ENCODE results near the gene TNS4. TPM values are rescaled to one million over a fixed set of nuclear protein-coding genes. Genes with fewer than 3 reads are reported as not detected.

The TNS4 gene
- total and polyA plus RNA-seq, 9 of the 15 experiments (the other 6 are each of a cell fraction or from before 2014, with no cell fraction given), result 0.04 to 0.73 (median 0.24) TPM; not detected in 1

DNA sequence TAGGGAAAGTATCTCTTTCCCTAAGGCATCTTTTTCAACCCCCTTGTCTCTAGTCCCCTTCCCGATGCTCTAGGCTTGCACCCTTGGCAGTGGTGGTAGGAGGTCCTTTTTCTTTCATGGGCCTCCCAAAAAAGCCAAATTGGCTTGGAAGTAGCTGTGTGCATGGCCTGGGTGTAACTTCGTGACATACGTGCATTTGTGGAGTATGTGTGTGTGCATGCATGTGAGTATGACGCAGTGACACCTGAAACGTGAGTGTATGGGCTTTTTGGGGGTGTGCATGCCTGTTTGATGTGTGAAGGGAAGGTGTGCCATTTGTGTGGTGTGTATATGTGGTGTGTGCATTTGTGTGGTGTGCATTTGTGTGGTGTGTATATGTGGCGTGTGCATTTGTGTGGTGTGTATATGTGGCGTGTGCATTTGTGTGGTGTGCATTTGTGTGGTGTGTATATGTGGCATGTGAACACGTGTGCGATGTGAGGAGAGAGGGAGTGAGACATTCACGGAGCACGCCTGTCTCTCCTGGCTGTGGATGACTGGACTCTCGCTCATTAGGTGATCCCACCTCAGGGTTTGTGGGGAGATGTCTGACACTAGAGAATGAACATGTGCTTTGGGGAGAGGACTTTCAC lies 42.5 kb downstream of the TNS4 start (continued):
- TF ChIP-seq, protein P1, sequence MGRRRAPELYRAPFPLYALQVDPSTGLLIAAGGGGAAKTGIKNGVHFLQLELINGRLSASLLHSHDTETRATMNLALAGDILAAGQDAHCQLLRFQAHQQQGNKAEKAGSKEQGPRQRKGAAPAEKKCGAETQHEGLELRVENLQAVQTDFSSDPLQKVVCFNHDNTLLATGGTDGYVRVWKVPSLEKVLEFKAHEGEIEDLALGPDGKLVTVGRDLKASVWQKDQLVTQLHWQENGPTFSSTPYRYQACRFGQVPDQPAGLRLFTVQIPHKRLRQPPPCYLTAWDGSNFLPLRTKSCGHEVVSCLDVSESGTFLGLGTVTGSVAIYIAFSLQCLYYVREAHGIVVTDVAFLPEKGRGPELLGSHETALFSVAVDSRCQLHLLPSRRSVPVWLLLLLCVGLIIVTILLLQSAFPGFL (CRISPR knock-in tag; IDR thresholded peaks at IDR 0.05), result no peak
- TF ChIP-seq ETV5 (CRISPR knock-in tag; IDR thresholded peaks at IDR 0.05; ENCODE audit: low read depth), result no peak
- TF ChIP-seq PURB (CRISPR knock-in tag; IDR thresholded peaks at IDR 0.05; ENCODE audit: low read depth), result no peak
- TF ChIP-seq NR4A1 (CRISPR knock-in tag; IDR thresholded peaks at IDR 0.05), result no peak
- no peak for TF ChIP-seq NR4A1 (tag; IDR thresholded peaks at IDR 0.05)
- TF ChIP-seq KAT2B (IDR thresholded peaks at IDR 0.05; ENCODE audit: low read depth, low read length), result no peak
- peak; percentile 26; the same call in 1 of the 2 replicates for TF ChIP-seq POLR2A (conservative IDR thresholded peaks at IDR 0.05)
- TF ChIP-seq CBFB (CRISPR knock-in tag; IDR thresholded peaks at IDR 0.05), result no peak
- no peak for TF ChIP-seq NFATC3 (IDR thresholded peaks at IDR 0.05)
- no peak for TF ChIP-seq TCFL5 (CRISPR knock-in tag; conservative IDR thresholded peaks at IDR 0.05)
- no peak for TF ChIP-seq ZNF212 (CRISPR knock-in tag; IDR thresholded peaks at IDR 0.05)
- TF ChIP-seq, protein P2, sequence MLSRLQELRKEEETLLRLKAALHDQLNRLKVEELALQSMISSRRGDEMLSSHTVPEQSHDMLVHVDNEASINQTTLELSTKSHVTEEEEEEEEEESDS (CRISPR knock-in tag; IDR thresholded peaks at IDR 0.05), result no peak
- TF ChIP-seq, protein P3, sequence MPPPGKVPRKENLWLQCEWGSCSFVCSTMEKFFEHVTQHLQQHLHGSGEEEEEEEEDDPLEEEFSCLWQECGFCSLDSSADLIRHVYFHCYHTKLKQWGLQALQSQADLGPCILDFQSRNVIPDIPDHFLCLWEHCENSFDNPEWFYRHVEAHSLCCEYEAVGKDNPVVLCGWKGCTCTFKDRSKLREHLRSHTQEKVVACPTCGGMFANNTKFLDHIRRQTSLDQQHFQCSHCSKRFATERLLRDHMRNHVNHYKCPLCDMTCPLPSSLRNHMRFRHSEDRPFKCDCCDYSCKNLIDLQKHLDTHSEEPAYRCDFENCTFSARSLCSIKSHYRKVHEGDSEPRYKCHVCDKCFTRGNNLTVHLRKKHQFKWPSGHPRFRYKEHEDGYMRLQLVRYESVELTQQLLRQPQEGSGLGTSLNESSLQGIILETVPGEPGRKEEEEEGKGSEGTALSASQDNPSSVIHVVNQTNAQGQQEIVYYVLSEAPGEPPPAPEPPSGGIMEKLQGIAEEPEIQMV (tag; conservative IDR thresholded peaks at IDR 0.05; ENCODE audit: low read depth), result no peak
- TF ChIP-seq LARP7 (IDR thresholded peaks at IDR 0.05), result no peak
- TF ChIP-seq, protein P4, sequence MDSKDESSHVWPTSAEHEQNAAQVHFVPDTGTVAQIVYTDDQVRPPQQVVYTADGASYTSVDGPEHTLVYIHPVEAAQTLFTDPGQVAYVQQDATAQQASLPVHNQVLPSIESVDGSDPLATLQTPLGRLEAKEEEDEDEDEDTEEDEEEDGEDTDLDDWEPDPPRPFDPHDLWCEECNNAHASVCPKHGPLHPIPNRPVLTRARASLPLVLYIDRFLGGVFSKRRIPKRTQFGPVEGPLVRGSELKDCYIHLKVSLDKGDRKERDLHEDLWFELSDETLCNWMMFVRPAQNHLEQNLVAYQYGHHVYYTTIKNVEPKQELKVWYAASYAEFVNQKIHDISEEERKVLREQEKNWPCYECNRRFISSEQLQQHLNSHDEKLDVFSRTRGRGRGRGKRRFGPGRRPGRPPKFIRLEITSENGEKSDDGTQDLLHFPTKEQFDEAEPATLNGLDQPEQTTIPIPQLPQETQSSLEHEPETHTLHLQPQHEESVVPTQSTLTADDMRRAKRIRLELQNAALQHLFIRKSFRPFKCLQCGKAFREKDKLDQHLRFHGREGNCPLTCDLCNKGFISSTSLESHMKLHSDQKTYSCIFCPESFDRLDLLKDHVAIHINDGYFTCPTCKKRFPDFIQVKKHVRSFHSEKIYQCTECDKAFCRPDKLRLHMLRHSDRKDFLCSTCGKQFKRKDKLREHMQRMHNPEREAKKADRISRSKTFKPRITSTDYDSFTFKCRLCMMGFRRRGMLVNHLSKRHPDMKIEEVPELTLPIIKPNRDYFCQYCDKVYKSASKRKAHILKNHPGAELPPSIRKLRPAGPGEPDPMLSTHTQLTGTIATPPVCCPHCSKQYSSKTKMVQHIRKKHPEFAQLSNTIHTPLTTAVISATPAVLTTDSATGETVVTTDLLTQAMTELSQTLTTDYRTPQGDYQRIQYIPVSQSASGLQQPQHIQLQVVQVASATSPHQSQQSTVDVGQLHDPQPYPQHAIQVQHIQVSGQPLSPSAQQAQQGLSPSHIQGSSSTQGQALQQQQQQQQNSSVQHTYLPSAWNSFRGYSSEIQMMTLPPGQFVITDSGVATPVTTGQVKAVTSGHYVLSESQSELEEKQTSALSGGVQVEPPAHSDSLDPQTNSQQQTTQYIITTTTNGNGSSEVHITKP (IDR thresholded peaks at IDR 0.05; ENCODE audit: partially characterized antibody), result peak; percentile 18
- TF ChIP-seq RBM14 (IDR thresholded peaks at IDR 0.05; ENCODE audit: borderline replicate concordance, insufficient read depth, low read depth, low read length), result no peak
- TF ChIP-seq ZNF3 (CRISPR knock-in tag; IDR thresholded peaks at IDR 0.05), result no peak
- TF ChIP-seq HEY1 (CRISPR knock-in tag; IDR thresholded peaks at IDR 0.05; ENCODE audit: borderline replicate concordance), result no peak
- TF ChIP-seq MTA1 (IDR thresholded peaks at IDR 0.05; ENCODE audit: borderline replicate concordance), result no peak
- TF ChIP-seq NR1H2 (CRISPR knock-in tag; IDR thresholded peaks at IDR 0.05), result no peak
- no peak for TF ChIP-seq COPS2 (conservative IDR thresholded peaks at IDR 0.05)
- TF ChIP-seq TAF15 (IDR thresholded peaks at IDR 0.05; ENCODE audit: low read depth, low read length), result no peak
- TF ChIP-seq EHMT2 (IDR thresholded peaks at IDR 0.05), result no peak
- TF ChIP-seq ETS2 (tag; IDR thresholded peaks at IDR 0.05; ENCODE audit: borderline replicate concordance, poor library complexity, severe bottlenecking), result no peak
- no peak for TF ChIP-seq ZFP36 (IDR thresholded peaks at IDR 0.05; ENCODE audit: low read depth, low read length, partially characterized antibody)

Data from K562 (cell line).